GM19452 (cell line): ENCODE measurements around the gene ZFP92.
"Not testable (repeated sequence)": the region's sequence is repeated elsewhere in the genome, so short reads cannot be mapped to it uniquely, and the experiment has no call there.

ENCODE experiments used
- ATAC-seq: cut with Tn5 transposase; IDR thresholded peaks from one replicate; pipeline ENCODE4 v1.9.1; 2021; ENCODE audit not compliant: unreplicated experiment

ZFP92 gene

GRCh38 chrX:153384973-153385372, 26.3 kb upstream of the ZFP92 start:
- ATAC-seq = not testable (repeated sequence)

DNA sequence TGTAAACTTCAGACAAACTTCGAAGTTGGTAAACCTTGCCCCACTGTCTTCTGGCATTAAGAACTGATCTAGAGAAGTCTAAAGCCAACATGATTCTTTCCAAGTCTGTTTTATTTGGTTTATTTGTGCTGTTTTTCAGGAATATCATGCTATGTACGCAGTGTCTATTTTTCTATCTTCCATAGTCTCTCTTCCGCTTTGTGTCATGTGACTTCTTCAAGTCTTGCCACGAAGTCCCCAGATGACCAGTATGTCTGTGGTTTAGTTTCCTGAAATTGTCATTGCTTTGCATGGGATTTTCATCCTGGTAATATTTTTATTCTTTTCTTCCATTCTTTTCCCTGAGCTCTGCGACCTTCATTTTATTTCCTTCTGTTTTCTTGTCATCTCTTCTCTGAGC, 25.2 kb upstream of the ZFP92 start:
- ATAC-seq = no peak

- no peak for ATAC-seq
Measured at GRCh38 chrX:153387345-153387744, 23.9 kb upstream of the ZFP92 start.

DNA sequence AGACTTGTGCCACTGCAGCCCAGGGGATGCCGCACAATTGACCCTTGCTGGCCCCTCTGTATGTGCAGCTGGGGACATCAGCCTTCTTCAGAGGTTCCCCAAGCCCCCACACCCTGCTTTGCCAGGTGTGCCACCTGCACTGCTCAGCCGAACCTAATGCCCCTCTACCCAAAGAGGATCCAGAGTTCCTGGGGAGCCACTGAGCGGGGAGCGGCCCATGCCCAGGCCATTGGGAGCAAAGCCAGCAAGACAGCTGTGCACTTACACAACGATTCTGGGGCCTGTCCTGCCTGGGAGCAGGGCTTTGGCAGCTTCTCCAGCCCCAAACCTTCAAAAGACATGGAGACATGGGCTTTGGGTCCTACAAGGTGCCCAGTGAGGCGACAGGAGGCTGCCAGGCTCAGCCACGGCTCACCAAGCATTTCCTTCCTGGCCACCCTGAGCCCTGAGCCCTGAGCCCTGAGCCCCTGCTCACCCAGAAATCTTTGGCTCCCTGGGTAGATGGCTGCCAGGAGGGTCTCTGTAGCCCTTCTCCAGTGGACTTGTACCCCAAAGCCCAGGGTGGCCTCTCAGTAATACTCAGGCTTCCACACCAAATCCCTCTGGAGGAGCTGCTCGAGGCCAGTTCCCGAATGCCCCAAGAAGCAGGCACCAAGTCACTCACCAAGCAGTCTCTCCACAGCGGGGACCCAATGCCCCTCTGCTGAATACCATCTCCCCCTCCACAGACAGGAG, 23.1 kb upstream of the ZFP92 start:
- ATAC-seq = no peak

DNA sequence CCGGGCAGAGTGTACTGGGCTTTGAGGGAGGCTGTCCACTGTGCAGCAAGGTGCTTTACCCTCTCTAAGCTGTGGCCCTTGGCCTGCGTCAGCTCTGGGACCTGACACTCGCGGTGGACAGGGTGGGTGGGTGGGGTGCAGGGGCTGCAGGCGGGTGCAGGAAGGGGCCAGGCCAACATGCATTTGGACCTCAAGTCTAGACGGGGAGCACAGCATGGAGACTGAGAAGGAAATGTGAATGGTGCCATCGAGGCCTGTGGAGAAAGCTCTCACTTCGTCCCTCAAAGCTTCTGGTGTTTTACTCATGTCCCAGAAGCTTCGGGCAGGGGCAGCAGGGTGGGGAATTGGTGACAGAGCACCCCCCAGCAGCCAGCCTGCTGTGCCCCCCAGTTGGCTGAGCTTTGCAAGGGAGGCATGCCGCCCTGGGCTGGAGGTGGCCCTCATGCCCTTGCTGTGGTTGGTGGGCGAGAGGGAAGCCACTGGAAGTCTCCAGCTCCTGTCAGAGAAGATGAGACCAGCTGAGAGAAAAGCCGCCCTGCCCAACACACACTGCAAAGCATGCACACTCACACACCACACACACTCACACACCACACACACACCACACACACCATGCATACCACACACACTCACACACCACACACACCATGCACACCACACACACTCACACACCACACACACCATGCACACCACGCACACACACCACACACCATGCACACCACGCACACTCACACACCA, 22.4 kb upstream of the ZFP92 start:
- ATAC-seq = no peak

DNA sequence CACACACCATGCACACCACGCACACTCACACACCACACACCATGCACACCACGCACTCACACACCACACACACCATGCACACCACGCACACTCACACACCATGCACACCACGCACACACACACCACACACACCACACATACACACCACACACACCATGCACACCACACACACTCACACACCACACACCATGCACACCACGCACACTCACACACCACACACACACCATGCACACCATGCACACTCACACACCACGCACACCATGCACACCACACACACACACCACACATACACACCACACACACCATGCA, 21.9 kb upstream of the ZFP92 start:
- ATAC-seq = not testable (repeated sequence)

DNA sequence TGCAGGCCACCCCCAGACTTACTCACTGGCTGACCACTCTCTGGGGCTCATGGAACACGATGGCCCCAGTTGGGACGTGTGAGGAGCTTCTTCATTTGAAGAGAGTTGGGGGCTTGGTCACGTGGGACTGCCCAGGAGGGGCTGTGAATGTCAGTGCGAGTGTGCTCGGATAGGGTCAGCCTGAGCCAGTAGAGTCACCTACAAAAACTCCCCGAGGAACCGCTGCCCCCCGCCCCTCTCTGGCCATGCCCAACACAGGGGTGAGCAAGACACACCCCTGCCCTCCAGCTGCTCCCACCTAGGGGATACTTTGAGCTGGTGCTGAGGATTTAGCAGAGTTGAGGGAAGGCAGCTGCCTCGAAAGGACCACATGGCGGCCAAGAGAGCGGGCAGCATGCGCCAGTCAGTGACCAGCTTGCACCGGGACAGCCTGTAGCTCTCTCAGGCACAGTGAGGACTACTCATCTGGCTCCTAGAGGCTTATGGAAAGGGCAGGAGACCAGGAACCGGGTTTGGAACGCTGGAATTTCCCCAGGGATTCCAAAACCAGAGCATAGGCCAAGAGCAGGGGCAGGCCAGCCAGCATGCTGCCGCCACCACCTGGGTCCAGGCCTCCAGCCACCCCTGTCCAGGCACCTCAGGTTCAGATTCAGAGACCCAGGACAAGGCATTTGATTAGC, 18.5 kb upstream of the ZFP92 start:
- ATAC-seq = no peak

GRCh38 chrX:153394612-153395011, 16.7 kb upstream of the ZFP92 start:
- no peak for ATAC-seq

- ATAC-seq = no peak
Measured at GRCh38 chrX:153395613-153396319, 15.5 kb upstream of the ZFP92 start.

DNA sequence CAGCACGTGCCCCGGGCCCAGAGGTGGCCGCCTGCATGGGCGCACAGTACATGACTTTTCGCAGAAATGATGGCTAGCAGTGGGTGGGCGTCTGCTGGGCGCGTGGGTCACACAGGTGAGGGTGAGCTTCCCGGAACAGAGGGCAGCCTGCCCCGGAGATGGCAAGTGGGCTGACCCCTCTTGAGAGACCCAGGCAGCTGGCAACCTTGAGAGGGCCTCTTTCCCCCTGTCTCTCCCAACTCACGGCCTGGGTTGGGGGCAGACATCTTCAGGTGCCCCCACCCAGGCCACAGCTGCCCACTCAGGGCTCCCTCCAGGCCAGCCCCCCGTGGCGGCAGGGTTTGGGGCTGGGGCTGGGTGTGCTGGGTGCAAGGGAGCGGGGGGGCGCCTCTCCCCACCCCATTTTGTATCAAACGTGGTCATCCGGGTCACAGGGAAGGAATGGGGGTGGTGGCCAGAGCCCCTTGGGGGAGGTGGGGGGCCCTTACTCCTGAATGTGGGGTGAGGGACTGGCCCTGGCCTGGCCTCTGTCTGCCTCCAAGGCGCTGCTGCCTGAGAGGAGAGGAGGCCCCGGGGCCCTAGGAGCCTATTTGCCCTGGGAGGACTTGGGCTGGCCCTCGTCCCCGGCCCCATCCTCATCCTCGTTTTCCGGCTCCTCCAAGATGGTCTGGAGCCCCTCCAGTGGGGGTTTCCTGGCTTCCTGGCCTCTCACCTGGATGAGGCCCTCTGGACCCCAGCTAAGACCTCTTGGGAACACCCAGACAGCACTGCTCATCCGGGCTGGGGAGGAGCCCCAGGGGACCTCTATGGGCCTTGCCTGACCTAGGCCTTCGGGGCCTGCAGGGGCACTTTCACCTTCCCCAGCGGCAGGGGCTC, 14.7 kb upstream of the ZFP92 start:
- no peak for ATAC-seq

GRCh38 chrX:153397256-153397960, 13.9 kb upstream of the ZFP92 start:
- ATAC-seq = no peak

- ATAC-seq = no peak
Measured at GRCh38 chrX:153398275-153398960, 12.9 kb upstream of the ZFP92 start.

- peak; percentile 51 for ATAC-seq
Measured at GRCh38 chrX:153400146-153401132, 10.8 kb upstream of the ZFP92 start.

DNA sequence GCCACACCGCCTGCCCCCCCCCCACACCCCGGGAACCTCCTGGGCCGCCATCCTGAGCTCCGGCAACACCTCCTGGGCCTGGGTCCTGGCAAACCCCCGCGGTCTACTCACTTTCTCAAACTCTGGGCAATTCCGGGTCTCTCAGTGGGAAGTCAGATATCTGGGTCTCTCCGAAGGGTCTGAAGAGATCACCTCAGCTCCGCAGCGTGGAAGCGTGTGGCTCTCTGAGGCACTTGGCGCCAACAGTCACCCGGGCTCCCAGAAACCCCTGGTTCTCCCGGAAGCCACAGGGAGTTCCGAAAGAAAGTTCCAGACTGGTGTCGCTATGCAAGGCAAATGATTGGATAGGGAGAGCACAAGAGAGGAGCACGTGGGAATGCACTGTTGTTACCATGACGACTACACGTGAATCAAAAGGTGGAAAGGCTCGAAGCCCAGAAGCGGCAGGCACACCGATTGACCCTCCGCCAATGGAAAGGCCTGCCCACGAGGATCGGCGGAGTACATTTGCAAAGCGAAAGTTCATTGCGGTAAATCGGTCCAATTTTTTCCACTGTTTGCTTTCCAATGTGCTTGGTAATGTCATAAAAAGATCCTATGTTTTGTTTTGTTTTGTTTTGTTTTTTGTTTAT, 10.0 kb upstream of the ZFP92 start, which contains the start of gene PNMA6E:
PNMA6E (minus strand) TSS at position 218 of the 632 bp plus-strand sequence. CDS start 2,501 bp downstream, outside the sequence.
- no peak for ATAC-seq

DNA sequence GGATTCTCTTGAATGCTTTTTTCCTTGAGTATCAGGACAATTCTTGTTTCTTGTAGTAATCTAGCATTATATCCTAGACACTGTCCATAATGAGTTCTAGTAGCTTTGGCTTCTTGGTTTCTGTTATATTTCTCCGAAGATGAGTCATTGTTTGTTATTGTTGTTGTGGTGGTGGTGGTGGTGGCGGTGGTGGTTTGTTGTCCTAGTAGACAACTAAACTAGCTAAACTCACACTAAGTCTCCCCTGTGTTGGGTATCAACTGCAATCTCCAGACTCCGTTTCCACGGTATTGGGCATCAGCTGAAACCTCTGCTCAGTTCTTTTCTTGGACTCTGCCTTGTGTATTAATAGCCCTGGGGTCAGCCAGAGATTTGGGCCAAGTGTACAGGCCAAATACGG, 6.9 kb upstream of the ZFP92 start:
- not testable (repeated sequence) for ATAC-seq

DNA sequence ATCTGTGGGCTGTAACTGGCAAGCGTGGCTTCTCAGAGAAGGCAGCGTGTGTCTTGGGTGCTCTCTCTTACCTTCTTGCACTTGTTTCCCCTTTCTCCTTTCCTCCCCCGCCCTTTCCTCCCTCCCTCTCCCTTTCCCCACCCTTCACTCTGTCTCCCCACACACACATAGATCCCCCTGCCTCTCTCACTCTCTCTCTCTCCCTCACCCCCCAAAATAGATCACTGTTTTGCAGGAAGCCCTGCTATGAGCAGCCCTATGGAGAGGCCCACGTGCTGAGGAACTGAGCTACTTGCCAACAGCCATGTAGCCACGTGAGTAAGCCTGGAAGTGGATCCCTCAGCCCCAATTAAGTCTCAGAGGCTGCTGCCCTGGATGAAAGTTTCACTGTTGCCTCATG, 5.8 kb upstream of the ZFP92 start:
- ATAC-seq = no peak

DNA sequence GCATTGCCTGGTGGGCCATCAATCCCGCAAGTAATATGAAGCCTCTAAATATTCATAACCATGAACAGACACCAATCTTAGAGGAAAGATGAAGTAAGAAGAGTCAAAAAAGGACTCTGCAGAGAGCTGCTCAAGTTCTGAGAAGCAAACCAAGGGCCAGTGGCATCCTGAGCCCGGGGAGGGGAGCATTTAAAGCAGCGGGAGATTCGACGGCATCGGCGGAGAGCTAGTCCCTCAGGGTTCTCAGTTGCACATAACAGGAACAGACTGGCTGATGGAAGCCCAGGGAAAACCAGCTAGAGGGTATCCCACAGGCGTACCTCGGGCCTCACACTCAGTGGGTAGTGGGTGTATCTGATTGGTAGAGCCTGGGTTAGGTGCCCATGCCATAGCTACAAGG, 5.3 kb upstream of the ZFP92 start:
- ATAC-seq = no peak

- ATAC-seq = no peak
Measured at GRCh38 chrX:153406903-153407302, 4.4 kb upstream of the ZFP92 start.
